HG03103 (cell line): ENCODE results near the gene WWC2.

Source experiments
- ATAC-seq: cut with Tn5 transposase; IDR thresholded peaks from one replicate; pipeline ENCODE4 v1.9.1; 2021; ENCODE audit warnings: low read depth; ENCODE audit not compliant: unreplicated experiment

The WWC2 gene

GRCh38 chr4:183098723-183099536 is at the start of gene WWC2:
TSS of gene WWC2 (plus strand) at chr4:183099257. CDS start at chr4:183099492, 235 bp downstream.
- peak; percentile 67 for ATAC-seq

GRCh38 chr4:183053681-183054080 is 45.4 kb upstream of the WWC2 start:
- ATAC-seq = no peak

- no peak for ATAC-seq
Observed at GRCh38 chr4:183057255-183057654, 41.8 kb upstream of the WWC2 start.

GRCh38 chr4:183059797-183060196 is 39.3 kb upstream of the WWC2 start:
- ATAC-seq = no peak

- no peak for ATAC-seq
Observed at GRCh38 chr4:183068502-183068901, 30.6 kb upstream of the WWC2 start.

- no peak for ATAC-seq
Observed at GRCh38 chr4:183071222-183071621, 27.8 kb upstream of the WWC2 start.

GRCh38 chr4:183072176-183072575 is 26.9 kb upstream of the WWC2 start:
- no peak for ATAC-seq

- no peak for ATAC-seq
Observed at GRCh38 chr4:183073838-183074145, 25.3 kb upstream of the WWC2 start.

- ATAC-seq = no peak
Observed at GRCh38 chr4:183074288-183074990, 24.6 kb upstream of the WWC2 start.

GRCh38 chr4:183078634-183079033 is 20.4 kb upstream of the WWC2 start:
- no peak for ATAC-seq

- ATAC-seq = no peak
Observed at GRCh38 chr4:183080372-183081115, 18.5 kb upstream of the WWC2 start.

GRCh38 chr4:183081116-183081469 is 18.0 kb upstream of the WWC2 start:
- no peak for ATAC-seq

GRCh38 chr4:183082053-183082452 is 17.0 kb upstream of the WWC2 start:
- ATAC-seq = no peak

- ATAC-seq = no peak
Observed at GRCh38 chr4:183094393-183095198, 4.5 kb upstream of the WWC2 start.

- no peak for ATAC-seq
Observed at GRCh38 chr4:183095199-183095512, 3.9 kb upstream of the WWC2 start.

GRCh38 chr4:183096276-183096965 is 2.6 kb upstream of the WWC2 start:
- ATAC-seq = no peak

- ATAC-seq = no peak
Observed at GRCh38 chr4:183097231-183098018, 1.6 kb upstream of the WWC2 start.

GRCh38 chr4:183098019-183098722 is 886 bp upstream of the WWC2 start:
- peak; percentile 18 for ATAC-seq
